IPS-11a (cell line): ENCODE results near the gene ETV6.

ENCODE experiments used
- H3K4me3 ChIP-seq: one replicate; pipeline ENCODE4 v1.5.1; 2013; ENCODE audit warnings: low read depth, low read length, control low read depth

Gene ETV6

GRCh38 chr12:11771895-11772502 lies 122.5 kb downstream of the ETV6 start:
- H3K4me3 ChIP-seq: no peak overlapping the region

- no peak overlapping the region for H3K4me3 ChIP-seq
Measured at GRCh38 chr12:11773889-11774677, 124.6 kb downstream of the ETV6 start.

GRCh38 chr12:11774821-11775220 lies 125.3 kb downstream of the ETV6 start:
- no peak overlapping the region for H3K4me3 ChIP-seq

- no peak overlapping the region for H3K4me3 ChIP-seq
Measured at GRCh38 chr12:11776316-11776715, 126.8 kb downstream of the ETV6 start.

GRCh38 chr12:11777451-11777850 lies 128.0 kb downstream of the ETV6 start:
- H3K4me3 ChIP-seq: no peak overlapping the region

GRCh38 chr12:11777962-11778361 lies 128.5 kb downstream of the ETV6 start:
- H3K4me3 ChIP-seq: no peak overlapping the region

GRCh38 chr12:11778713-11779685 lies 129.5 kb downstream of the ETV6 start:
- H3K4me3 ChIP-seq: no peak overlapping the region

GRCh38 chr12:11780521-11781101 lies 131.1 kb downstream of the ETV6 start:
- no peak overlapping the region for H3K4me3 ChIP-seq

- no peak overlapping the region for H3K4me3 ChIP-seq
Measured at GRCh38 chr12:11782914-11783420, 133.5 kb downstream of the ETV6 start.

- no peak overlapping the region for H3K4me3 ChIP-seq
Measured at GRCh38 chr12:11785712-11786111, 136.2 kb downstream of the ETV6 start.

GRCh38 chr12:11786638-11787365 lies 137.3 kb downstream of the ETV6 start:
- no peak overlapping the region for H3K4me3 ChIP-seq

- H3K4me3 ChIP-seq: no peak overlapping the region
Measured at GRCh38 chr12:11787437-11787836, 138.0 kb downstream of the ETV6 start.

- no peak overlapping the region for H3K4me3 ChIP-seq
Measured at GRCh38 chr12:11787933-11788849, 138.7 kb downstream of the ETV6 start.

- H3K4me3 ChIP-seq: no peak overlapping the region
Measured at GRCh38 chr12:11793921-11794710, 144.6 kb downstream of the ETV6 start.

GRCh38 chr12:11794751-11795150 lies 145.3 kb downstream of the ETV6 start:
- no peak overlapping the region for H3K4me3 ChIP-seq

- H3K4me3 ChIP-seq: no peak overlapping the region
Measured at GRCh38 chr12:11795192-11795912, 145.9 kb downstream of the ETV6 start.

GRCh38 chr12:11795913-11796459 lies 146.5 kb downstream of the ETV6 start:
- H3K4me3 ChIP-seq: no peak overlapping the region
